Measurements from ENCODE around the gene ATP1A1.

ATP1A1 gene

DNA sequence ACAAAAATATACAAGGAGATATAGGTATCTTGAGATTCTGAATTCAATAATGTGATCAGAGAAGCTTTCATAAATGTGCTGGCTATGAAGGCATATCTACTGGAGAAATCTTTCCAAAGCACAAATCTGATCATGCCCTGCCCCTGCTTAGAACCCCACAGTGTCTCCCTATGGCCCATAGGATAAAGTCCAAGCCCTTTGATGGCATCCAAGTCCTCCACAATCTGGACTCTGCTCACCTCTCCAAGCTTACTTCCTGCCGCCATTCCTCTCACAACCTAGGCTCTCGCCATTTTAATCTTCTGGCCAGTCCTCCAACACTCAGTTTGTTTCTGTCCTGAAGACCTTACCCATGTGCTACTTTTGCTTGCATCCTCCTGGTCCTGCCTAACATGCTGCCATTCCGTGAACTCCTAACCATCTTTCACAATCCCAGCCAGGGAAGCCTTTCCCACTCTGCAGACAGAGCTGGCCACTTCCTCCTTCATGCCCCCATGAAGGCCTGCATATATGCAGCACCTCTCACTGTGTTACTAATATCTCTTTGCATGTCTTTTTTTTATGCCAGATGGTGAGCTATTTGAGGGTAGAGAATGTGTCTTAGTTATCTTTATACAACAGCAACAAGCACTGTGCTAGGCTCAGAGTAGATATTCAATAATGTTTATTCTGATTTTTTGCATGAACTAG is 5.6 kb upstream of the ATP1A1 start:
- no peak for DNase-seq (ENCODE audit: low spot score)
- H3K27ac ChIP-seq (ENCODE audit: poor library complexity, severe bottlenecking) = no peak overlapping the region
- no peaks in the 10 kb centered on the region for H3K36me3 ChIP-seq (ENCODE audit: low read depth)
- no peak overlapping the region for H3K4me3 ChIP-seq (ENCODE audit: severe bottlenecking)
- ATAC-seq (ENCODE audit: low read depth) = no peak
- H3K27me3 ChIP-seq (ENCODE audit: insufficient read depth, poor library complexity, severe bottlenecking) = no peaks in the 10 kb centered on the region
- H3K9me3 ChIP-seq (ENCODE audit: severe bottlenecking) = no peaks in the 10 kb centered on the region
- TF ChIP-seq CTCF (IDR thresholded peaks at IDR 0.05; ENCODE audit: poor library complexity, severe bottlenecking) = no peak
- H3K4me1 ChIP-seq (ENCODE audit: insufficient read depth, poor library complexity, severe bottlenecking) = no peaks in the 10 kb centered on the region

- Histone ChIP-seq H3K27me3 (ENCODE audit: insufficient read depth, poor library complexity, severe bottlenecking) (no peaks in the 10 kb centered on the region), H3K9me3 (ENCODE audit: severe bottlenecking) (no peaks in the 10 kb centered on the region), H3K36me3 (ENCODE audit: low read depth) (no peaks in the 10 kb centered on the region), H3K27ac (ENCODE audit: poor library complexity, severe bottlenecking) (no peak overlapping the region), H3K4me1 (ENCODE audit: insufficient read depth, poor library complexity, severe bottlenecking) (no peaks in the 10 kb centered on the region), H3K4me3 (ENCODE audit: severe bottlenecking) (no peak overlapping the region)
- DNase-seq (ENCODE audit: low spot score) (no peak), ATAC-seq (ENCODE audit: low read depth) (no peak)
- TF ChIP-seq CTCF (IDR thresholded peaks at IDR 0.05; ENCODE audit: poor library complexity, severe bottlenecking) = no peak
Measured at GRCh38 chr1:116368241-116368640, 4.8 kb upstream of the ATP1A1 start.

DNA sequence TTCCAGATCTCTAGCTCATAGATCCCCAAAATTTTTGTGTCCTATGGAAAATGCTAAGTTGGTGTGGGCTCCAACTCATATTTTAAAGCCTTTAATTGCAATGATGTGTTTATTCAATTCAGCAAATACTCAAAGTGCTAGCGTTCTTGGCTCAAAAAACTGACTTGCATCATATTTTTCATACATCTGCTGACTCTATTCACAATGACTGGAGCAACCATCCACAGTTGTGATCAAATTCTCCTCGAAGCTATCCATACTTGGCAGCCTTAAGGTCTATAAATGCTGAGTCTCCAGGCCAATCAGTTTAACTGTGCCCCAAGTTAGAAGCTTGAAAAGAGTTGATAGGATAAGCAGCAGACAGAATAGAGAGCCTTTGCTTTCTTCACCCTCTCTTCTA is 2.9 kb upstream of the ATP1A1 start:
- H3K4me3 ChIP-seq (ENCODE audit: severe bottlenecking) = no peak overlapping the region
- H3K27ac ChIP-seq (ENCODE audit: poor library complexity, severe bottlenecking) = no peak overlapping the region
- TF ChIP-seq CTCF (IDR thresholded peaks at IDR 0.05; ENCODE audit: poor library complexity, severe bottlenecking) = no peak
- no peaks in the 10 kb centered on the region for H3K4me1 ChIP-seq (ENCODE audit: insufficient read depth, poor library complexity, severe bottlenecking)
- ATAC-seq (ENCODE audit: low read depth) = no peak
- no peaks in the 10 kb centered on the region for H3K36me3 ChIP-seq (ENCODE audit: low read depth)
- no peaks in the 10 kb centered on the region for H3K9me3 ChIP-seq (ENCODE audit: severe bottlenecking)
- no peak for DNase-seq (ENCODE audit: low spot score)
- no peaks in the 10 kb centered on the region for H3K27me3 ChIP-seq (ENCODE audit: insufficient read depth, poor library complexity, severe bottlenecking)

GRCh38 chr1:116371752-116372151 is 1.3 kb upstream of the ATP1A1 start:
- DNase-seq (ENCODE audit: low spot score) (no peak), ATAC-seq (ENCODE audit: low read depth) (no peak)
- no peak overlapping the region for H3K4me3 ChIP-seq (ENCODE audit: severe bottlenecking)
- TF ChIP-seq CTCF (IDR thresholded peaks at IDR 0.05; ENCODE audit: poor library complexity, severe bottlenecking) = no peak
- no peaks in the 10 kb centered on the region for H3K27me3 ChIP-seq (ENCODE audit: insufficient read depth, poor library complexity, severe bottlenecking)
- H3K27ac ChIP-seq (ENCODE audit: poor library complexity, severe bottlenecking) = no peak overlapping the region
- no peaks in the 10 kb centered on the region for H3K9me3 ChIP-seq (ENCODE audit: severe bottlenecking)
- H3K4me1 ChIP-seq (ENCODE audit: insufficient read depth, poor library complexity, severe bottlenecking) = peaks cover 8% of the 10 kb centered on the region
- H3K36me3 ChIP-seq (ENCODE audit: low read depth) = no peaks in the 10 kb centered on the region

DNA sequence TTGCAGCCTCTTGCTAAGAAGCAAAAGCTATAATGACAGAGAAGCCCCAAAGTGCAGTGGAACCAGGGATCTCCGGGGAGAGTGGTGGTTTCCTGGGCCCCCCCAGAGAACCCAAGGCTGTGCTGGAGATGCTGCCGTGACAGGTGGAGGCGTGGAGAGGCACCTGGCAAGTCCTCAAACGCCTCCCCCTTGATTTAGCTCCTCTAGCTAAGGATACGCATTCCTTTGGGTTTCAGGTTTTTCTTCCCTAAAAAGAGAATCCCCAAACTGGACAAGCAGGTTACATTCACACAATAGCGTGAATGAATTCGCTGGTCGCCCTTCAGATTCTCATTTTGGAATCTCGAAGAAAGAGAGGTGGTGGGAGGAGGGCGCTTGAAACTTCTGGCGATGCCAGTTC is 853 bp upstream of the ATP1A1 start:
- no peak for TF ChIP-seq CTCF (IDR thresholded peaks at IDR 0.05; ENCODE audit: poor library complexity, severe bottlenecking)
- DNase-seq (ENCODE audit: low spot score) (no peak), ATAC-seq (ENCODE audit: low read depth) (no peak)
- H3K27ac ChIP-seq (ENCODE audit: poor library complexity, severe bottlenecking) = peak overlapping the region; percentile 92
- H3K36me3 ChIP-seq (ENCODE audit: low read depth) = no peaks in the 10 kb centered on the region
- no peaks in the 10 kb centered on the region for H3K27me3 ChIP-seq (ENCODE audit: insufficient read depth, poor library complexity, severe bottlenecking)
- H3K4me1 ChIP-seq (ENCODE audit: insufficient read depth, poor library complexity, severe bottlenecking) = peaks cover 12% of the 10 kb centered on the region
- H3K4me3 ChIP-seq (ENCODE audit: severe bottlenecking) = peak overlapping the region; percentile 66
- H3K9me3 ChIP-seq (ENCODE audit: severe bottlenecking) = no peaks in the 10 kb centered on the region

Data from RWPE2 (cell line).